MV-4-11 (cell line): ENCODE measurements around the gene NCBP3.
A peak's percentile ranks its signal among the peaks of the same experiment; 100 is the strongest.
"Not testable (repeated sequence)": the region's sequence is repeated elsewhere in the genome, so short reads cannot be mapped to it uniquely, and the experiment has no call there.

ENCODE experiments used
- DNase-seq: peaks from one replicate; lab custom pipeline; 2025; lab: John Stamatoyannopoulos, UW

Gene NCBP3

GRCh38 chr17:3785323-3785722 lies 60.7 kb downstream of the NCBP3 start:
- DNase-seq: not testable (repeated sequence)

DNA sequence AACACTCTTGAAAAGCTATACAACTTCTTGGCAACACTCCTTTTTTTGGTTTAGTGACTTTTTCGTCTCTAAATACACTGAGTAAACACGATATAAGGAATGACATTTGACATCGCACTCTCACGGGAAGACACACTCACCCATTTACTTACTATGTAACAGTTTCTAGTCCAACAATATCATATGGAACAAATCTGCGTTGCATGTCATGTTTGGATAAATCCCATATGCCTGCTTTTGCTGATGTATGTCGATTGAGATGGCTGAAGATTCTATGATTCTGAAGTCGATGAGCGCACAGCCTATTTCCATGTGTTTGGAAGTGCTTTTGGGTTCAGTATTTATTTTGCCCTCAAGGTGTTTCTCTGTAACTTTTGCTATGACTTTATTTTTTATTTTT lies 63.3 kb downstream of the NCBP3 start:
- no peak for DNase-seq

DNA sequence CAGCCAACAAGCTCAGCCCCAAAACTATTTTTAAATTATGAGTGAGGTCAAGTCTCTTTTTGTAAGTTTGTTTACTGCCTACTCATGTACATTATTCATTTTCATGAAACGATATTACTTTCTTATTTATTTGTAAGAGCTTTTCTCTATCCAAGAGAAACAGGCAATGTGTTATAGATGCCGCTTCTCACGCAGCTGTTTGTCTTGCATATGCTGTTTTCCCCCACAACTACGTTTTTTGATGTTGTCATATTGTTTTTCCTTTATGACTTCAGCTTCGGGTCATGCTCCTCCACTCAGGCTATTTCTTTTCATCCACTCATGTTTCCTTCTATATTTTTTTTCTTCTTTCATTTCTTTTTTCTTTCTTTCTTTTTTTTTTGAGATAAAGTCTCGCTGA lies 65.1 kb downstream of the NCBP3 start:
- DNase-seq: no peak

DNA sequence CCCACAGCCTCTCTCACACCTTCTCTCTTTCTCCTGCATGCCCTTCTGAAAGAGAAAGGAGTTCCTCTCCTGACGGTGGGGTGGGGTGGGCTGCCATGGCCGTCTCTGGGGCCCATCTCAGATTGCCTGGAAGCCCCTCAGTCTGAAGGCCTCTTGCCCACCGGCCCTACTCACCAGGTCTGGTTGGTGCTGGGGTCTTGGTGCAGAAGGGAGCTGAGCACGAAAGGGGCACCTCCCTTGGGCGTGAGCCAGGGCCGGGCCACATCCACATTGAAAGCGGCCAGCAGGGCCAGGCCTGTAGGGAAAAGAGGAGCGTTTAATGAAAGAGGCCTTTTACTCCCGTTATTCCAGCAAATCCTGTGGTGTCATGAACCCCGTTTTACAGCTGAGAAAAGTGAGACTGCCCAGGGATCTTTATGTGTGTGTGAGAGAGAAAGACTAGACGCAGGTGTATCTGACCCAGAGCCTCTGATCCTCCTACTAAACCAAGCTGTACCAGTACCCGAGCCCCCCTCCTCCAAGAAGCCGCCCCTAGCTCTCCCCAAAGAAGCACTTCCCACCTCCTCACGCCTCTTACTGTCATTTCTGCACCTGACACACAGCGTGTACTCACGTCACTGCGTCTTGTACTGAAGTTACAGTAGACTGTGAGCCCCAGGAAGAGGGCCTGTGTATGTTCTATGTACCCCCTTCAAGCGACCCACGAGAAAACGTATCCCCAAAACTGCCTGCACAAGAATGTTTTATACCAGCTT lies 68.5 kb downstream of the NCBP3 start:
- no peak for DNase-seq

GRCh38 chr17:3773966-3774365 lies 72.1 kb downstream of the NCBP3 start:
- no peak for DNase-seq

GRCh38 chr17:3773511-3773910 lies 72.5 kb downstream of the NCBP3 start:
- no peak for DNase-seq

GRCh38 chr17:3772764-3773163 lies 73.3 kb downstream of the NCBP3 start:
- DNase-seq: no peak

GRCh38 chr17:3771140-3771539 lies 74.9 kb downstream of the NCBP3 start:
- no peak for DNase-seq

DNA sequence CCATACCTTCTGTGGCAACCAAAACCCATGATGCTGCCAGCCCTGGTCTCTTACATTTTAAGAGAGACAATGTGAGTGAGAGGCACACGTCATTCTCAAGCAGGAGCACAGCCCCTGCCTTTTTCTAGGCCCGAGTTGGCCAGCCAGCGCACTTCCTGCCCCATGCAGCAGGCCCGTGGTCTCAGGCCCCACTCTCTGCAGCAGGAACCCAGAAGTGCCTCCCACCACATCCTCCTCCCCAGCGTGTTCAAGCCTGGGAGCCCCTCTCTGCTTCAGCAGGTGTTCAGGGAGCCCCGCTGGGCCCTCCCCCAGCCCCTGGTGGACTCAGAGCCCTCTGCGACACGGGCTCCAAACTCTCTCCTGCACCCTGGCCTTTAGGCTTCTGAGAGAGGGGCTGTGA lies 75.6 kb downstream of the NCBP3 start:
- DNase-seq: peak; percentile 21

- DNase-seq: no peak
Measured at GRCh38 chr17:3768769-3769168, 77.3 kb downstream of the NCBP3 start.

GRCh38 chr17:3768341-3768740 lies 77.7 kb downstream of the NCBP3 start:
- DNase-seq: no peak

- DNase-seq: no peak
Measured at GRCh38 chr17:3766779-3767178, 79.3 kb downstream of the NCBP3 start.

GRCh38 chr17:3765981-3766380 lies 80.1 kb downstream of the NCBP3 start:
- no peak for DNase-seq

GRCh38 chr17:3763777-3764170 lies 82.3 kb downstream of the NCBP3 start:
- DNase-seq: no peak

GRCh38 chr17:3762922-3763776 lies 82.9 kb downstream of the NCBP3 start:
- DNase-seq: peak; percentile 90

DNA sequence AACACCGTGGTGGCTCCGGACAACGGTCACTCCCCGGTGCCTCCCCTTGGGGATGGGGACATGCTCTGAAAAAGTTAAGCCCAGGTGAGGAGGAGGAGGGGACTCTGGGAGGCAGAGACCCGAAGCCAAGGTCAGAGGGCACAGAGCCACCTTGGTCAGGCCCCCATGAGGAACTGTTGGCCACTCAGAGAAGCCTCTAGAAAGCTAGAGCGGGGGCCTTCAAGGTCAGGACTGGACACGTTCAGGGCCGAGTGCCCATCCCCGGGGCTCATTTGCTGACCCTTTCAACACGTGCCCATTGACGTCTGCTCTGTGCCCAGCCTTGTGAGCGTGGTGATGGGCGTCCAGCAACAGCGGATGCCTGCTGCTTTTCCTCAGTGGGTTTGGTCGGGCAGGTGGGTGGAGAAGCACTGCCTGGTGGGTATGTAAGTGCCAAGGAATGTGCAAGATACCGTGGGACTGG lies 84.1 kb downstream of the NCBP3 start:
- DNase-seq: no peak

DNA sequence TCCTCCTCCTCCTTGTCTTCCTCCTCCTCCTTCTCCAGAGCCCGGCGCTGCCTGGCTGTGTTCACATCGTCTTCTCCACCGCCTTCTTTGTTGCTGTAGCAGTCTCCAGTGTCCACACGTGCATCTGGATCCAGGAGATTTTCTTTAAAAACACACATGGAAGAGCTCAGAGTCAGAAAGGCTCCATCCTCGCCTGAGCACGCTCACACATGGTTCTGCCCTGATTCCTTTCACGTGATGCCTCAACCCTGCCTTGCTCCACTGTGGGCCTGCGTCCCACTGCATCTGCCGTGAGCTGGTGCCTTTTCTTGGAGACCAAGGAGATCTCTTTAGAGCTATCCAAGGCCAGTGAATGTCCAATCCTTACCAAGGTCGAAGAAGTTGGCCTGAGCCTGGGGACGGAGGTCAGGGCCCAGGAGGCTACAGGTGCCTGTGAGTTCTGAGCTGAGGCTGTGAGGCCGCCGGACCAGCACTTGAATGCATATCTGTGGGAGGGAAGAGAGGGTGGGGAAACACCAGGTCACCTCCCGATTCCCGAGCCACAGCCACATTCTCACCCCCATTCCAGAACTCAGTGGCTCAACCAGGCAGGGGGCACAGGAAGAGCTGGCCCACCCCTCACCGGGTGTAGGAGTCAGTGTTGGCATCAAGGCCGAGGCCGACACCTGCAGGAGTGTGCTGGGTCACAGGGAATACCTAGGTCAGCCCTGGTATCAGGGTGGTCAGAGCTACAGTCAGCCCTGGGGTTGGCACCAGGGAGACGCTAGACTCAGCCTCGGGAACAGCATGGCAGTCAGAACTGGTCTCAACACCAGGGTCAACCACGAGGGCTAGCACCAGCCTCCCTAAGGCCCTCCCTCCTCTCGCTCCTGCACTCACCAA lies 84.8 kb downstream of the NCBP3 start:
- DNase-seq: no peak

DNA sequence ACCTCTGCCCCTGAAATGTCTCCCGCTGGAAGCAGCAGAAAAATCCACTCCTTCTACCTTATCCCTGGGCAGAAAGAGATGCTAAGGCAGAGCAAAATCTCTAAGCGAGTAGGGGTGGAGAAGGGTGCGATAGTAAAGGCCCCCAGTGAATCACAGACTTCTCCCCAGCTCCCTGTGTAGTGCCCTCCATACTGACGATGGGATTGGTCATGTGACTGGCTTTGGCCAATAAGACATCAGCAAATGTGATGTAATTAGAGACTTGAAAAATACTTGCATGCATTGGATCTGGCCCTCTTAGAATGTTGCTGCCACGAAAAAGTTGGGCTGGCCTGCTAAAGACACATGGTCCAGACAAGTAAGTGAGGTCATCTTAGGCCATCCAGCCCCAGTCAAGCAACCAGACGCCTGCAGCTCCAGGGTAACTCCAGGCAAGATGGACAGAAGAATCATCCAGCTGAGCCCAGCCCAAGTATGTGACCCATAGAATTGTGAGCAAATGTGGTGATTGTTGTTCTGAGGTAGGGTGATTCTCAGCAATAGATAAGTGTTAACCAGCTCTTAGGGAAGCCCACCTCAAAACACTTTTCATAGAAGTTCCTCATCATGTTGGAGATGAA lies 86.3 kb downstream of the NCBP3 start:
- no peak for DNase-seq

DNA sequence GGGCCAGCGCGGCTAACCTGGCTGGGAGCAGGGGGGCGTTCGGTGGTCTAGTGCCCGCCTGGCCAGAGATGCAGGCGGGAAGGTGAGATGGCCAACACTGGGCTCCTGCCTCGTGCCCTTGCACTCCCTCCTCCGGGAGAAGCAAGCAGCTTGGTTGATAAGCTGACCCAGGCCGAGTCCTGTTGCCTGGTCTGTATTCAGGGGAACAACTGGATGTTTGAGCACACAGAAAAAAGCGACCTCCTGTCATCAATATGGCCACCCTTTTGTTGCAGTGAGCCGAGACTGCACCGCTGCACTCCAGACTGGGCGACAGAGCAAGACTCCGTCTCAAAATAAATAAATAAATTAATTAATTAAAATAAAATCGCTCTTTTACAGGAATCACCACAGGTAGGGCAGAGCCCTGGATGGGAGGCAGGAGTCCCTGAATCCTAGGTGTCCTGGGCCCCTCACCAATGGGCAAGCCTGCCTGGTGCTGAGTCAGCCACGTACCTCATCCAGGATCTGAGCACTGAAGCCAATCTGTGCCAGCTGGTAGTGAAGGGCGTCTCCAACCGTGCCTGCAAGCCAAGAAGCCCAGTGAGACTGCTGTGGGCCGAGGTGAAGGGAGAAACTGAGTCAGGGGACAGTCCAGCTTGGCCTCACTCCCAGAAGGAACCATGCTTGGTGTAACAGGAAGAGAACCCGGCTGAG lies 90.6 kb downstream of the NCBP3 start:
- DNase-seq: no peak

DNA sequence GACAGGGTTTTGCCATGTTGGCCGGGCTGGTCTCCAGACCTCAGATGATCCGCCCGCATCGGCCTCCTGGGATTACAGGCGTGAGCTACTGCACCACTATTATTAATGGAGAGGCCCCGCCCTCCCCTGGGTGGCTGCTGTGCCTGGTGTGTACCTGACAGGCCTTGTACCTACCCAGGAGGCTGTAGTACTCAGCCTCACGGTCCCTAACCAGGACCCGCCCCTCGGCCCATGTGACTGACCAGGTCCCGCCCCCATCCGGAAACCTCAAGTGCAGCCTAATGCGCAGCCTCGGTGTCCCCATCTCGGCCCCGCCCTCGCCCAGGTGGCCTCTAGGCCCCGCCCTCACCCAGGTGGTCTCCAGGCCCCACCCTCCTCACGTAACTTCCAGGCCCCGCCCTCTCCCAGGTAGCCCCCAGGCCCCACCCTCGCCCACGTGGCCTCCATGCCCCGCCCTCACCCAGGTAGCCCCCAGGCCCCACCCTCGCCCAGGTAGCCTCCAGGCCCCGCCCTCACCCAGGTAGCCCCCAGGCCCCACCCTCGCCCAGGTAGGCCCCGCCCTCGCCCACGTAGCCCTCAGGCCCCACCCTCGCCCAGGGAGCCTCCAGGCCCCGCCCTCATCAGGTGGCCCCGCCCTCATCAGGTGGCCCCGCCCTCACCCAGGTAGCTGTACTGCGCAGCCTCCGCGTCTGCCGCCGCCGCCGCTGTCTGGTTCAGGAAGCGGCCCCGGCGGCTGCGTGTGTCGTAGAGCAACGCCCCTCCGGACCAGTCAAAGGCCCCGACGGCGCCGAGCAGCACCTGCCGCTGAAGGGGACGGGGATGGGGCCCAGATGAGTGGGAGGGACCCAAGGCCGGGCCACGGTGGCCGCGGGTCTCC lies 91.3 kb downstream of the NCBP3 start:
- no peak for DNase-seq
